ENCODE results near the gene VPS18. TPM values are rescaled to one million over a fixed set of nuclear protein-coding genes. Genes with fewer than 3 reads are reported as not detected.

The VPS18 gene
- total RNA-seq, 1 donor from 2014 or later = 25.6 TPM

DNA sequence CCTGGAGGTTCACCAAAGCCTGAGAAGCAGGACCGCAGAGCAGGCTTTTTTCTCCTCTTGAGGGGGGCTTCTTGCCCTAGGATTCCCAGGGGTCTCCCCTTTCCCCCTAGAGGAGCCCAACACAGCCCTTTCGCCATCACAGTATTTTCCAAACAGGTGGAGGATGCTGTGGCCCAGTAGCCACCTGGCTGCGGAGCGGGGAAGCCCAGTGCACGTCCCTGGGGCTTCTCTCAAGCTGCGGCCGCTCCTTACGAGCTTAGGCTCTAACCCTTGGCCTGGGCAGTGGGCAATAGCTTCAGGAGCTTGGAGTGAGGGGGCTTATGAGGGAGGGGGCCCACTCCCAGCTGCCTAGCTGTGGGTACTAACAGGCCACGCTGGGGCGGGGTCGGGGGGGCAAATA, 23.3 kb downstream of the VPS18 start:
- peaks cover 26% of the 10 kb centered on the region for H3K27me3 Mint-ChIP-seq
- no peak overlapping the region for H3K27ac Mint-ChIP-seq
- H3K36me3 Mint-ChIP-seq = no peaks in the 10 kb centered on the region
- DNase-seq (ENCODE audit: extremely low spot score, unreplicated experiment) = no peak
- TF ChIP-seq, protein P1, sequence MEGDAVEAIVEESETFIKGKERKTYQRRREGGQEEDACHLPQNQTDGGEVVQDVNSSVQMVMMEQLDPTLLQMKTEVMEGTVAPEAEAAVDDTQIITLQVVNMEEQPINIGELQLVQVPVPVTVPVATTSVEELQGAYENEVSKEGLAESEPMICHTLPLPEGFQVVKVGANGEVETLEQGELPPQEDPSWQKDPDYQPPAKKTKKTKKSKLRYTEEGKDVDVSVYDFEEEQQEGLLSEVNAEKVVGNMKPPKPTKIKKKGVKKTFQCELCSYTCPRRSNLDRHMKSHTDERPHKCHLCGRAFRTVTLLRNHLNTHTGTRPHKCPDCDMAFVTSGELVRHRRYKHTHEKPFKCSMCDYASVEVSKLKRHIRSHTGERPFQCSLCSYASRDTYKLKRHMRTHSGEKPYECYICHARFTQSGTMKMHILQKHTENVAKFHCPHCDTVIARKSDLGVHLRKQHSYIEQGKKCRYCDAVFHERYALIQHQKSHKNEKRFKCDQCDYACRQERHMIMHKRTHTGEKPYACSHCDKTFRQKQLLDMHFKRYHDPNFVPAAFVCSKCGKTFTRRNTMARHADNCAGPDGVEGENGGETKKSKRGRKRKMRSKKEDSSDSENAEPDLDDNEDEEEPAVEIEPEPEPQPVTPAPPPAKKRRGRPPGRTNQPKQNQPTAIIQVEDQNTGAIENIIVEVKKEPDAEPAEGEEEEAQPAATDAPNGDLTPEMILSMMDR (conservative IDR thresholded peaks at IDR 0.05) = no peak
- no peaks in the 10 kb centered on the region for H3K9me3 Mint-ChIP-seq
- no peaks in the 10 kb centered on the region for H3K4me1 Mint-ChIP-seq (ENCODE audit: unreplicated experiment)
- H3K4me3 Mint-ChIP-seq = no peak overlapping the region

DNA sequence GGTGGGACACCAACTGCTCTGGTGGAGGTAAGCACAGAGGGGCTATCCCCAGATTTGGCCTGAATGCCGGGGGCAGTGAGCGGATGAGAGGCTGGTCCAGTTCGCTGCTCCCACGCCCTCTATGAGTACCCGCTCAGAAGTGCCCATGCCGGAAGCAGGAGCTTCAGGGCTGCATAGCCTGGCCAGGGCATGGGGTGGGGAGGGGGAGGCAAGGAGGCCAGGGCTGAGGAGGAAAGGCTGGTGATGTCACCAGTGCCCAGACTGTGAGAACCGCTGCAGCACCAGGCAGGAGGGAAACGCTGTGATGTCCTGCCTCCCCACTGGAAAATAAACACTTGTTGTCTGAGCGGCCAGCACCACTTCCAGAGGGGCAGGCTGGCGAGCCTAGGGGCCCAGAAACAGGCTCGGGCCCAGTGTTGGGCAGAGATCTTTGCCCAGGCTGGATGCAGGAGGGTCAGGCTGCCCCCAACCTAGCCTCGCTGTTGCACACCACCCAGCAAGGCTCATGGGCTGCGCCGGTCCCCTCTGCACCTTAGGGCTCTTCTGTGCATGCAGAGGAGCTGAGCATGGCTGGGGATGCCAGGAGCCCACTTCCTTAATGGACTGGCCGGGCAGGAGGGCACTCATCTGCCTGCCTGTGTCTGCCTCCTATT, 24.0 kb downstream of the VPS18 start:
- TF ChIP-seq, protein P1 (conservative IDR thresholded peaks at IDR 0.05) = no peak
- DNase-seq (ENCODE audit: extremely low spot score, unreplicated experiment) = peak; percentile 63
- Mint-ChIP-seq H3K36me3 (no peaks in the 10 kb centered on the region), H3K27ac (no peak overlapping the region), H3K4me1 (ENCODE audit: unreplicated experiment) (no peaks in the 10 kb centered on the region), H3K9me3 (no peaks in the 10 kb centered on the region), H3K4me3 (no peak overlapping the region), H3K27me3 (peaks cover 31% of the 10 kb centered on the region)

DNA sequence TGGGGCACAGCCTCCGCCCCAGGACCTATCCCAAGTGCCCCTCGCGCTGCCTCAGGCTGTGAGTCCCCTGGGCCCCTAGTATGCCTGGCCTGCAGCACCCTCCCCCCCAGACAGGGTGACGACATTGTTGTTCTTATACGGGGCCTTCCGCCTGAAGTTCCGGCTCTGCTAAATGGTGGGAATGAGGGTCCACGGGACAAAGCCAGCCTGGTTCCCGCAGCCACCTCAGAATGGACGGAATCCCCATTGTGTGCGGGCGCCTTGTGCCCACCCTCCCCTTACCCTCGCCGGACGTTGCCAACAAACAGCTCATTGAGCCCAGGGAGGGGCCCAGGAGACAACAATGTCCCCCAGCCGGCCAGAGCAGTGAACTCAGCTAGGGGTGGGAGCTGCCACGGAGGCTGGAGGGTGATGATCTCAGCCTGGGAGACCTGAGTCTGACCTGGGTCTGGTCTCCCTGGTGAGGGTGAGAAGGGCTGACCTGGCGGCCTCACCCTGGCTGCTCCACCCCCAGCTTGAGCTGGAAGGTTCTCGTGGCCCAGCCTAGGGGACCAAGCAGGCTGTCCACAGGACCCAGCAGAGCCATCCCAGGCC, 24.6 kb downstream of the VPS18 start:
- TF ChIP-seq, protein P1 (conservative IDR thresholded peaks at IDR 0.05) = no peak
- no peak overlapping the region for H3K4me3 Mint-ChIP-seq
- no peak for DNase-seq (ENCODE audit: extremely low spot score, unreplicated experiment)
- H3K27me3 Mint-ChIP-seq = peaks cover 36% of the 10 kb centered on the region
- no peaks in the 10 kb centered on the region for H3K36me3 Mint-ChIP-seq
- H3K9me3 Mint-ChIP-seq = no peaks in the 10 kb centered on the region
- no peak overlapping the region for H3K27ac Mint-ChIP-seq
- no peaks in the 10 kb centered on the region for H3K4me1 Mint-ChIP-seq (ENCODE audit: unreplicated experiment)

DNA sequence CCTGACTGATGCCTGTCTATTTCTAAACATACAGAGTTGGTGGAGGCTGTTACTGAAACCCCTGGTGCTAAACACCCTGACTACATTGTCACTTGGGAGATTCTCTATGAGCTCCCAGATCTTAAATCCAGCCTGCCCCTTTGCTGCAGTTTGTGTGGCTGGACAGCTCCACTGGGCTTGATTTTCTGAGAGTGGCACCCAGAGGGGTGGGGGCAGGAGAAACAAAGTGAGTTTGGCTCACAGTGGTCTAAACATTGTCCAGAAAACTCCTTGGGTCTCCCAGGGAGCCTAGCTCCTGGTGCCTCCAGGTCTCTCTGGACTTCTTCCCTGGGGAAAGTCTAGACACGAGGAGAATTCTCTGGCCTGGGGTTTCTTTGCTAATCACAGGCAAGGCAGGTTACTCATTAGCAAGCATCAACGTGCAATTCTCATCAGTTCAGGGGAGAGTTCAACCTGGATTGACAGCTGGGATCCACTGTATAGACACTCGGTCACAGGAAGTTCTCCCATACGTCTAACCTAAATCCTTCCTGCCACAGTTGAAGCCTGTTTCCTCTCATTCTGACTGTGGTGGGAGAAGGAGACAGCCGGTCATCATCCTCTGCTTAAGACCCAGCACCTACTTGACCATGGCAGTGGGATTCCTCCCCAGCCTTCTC, 27.8 kb downstream of the VPS18 start:
- H3K9me3 Mint-ChIP-seq = no peaks in the 10 kb centered on the region
- TF ChIP-seq, protein P1 (conservative IDR thresholded peaks at IDR 0.05) = no peak
- no peaks in the 10 kb centered on the region for H3K36me3 Mint-ChIP-seq
- peaks cover 61% of the 10 kb centered on the region for H3K27me3 Mint-ChIP-seq
- DNase-seq (ENCODE audit: extremely low spot score, unreplicated experiment) = no peak
- H3K4me3 Mint-ChIP-seq = no peak overlapping the region
- no peak overlapping the region for H3K27ac Mint-ChIP-seq
- peaks cover 6% of the 10 kb centered on the region for H3K4me1 Mint-ChIP-seq (ENCODE audit: unreplicated experiment)

DNA sequence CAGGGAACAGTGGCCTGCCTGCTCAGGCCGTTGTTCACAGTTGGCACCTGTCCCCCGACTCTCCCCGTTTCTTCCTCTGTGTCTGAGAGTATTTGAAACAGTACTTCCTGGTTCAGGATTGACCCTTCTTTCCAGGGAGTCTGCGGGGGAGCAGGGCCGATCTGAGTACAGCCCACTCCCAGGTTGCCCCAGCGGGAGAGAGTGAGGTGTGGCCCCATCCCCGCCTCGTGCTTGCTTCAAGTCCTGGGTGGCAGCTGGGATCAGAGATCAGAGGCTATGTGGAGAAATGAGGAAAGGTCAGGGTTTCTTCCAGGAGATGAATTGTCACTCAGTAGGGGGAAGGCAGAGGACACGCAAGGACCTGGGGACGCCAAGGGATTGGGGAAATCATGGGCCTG, 28.4 kb downstream of the VPS18 start:
- H3K4me3 Mint-ChIP-seq = no peak overlapping the region
- H3K27me3 Mint-ChIP-seq = peaks cover 64% of the 10 kb centered on the region
- no peaks in the 10 kb centered on the region for H3K9me3 Mint-ChIP-seq
- DNase-seq (ENCODE audit: extremely low spot score, unreplicated experiment) = no peak
- H3K27ac Mint-ChIP-seq = no peak overlapping the region
- peaks cover 9% of the 10 kb centered on the region for H3K4me1 Mint-ChIP-seq (ENCODE audit: unreplicated experiment)
- TF ChIP-seq, protein P1 (conservative IDR thresholded peaks at IDR 0.05) = no peak
- no peaks in the 10 kb centered on the region for H3K36me3 Mint-ChIP-seq

Measured in type B pancreatic cell (in vitro differentiated cells).